Measurements from ENCODE around the gene WDR4. TPM values are rescaled to one million over a fixed set of nuclear protein-coding genes. Genes with fewer than 3 reads are reported as not detected.

Gene WDR4
- total and polyA plus RNA-seq, 9 of the 15 experiments (the other 6 are each of a cell fraction or from before 2014, with no cell fraction given): 5.4 to 95.4 (median 32.1) TPM

GRCh38 chr21:42848932-42849758 is 30.2 kb downstream of the WDR4 start:
- DNase-seq (ENCODE audit: extremely low read depth in 1 of 4, low spot score in 3 of 4): no peak
- no peaks in the 10 kb centered on the region for H3K9me3 ChIP-seq (replicated peaks; ENCODE audit: control insufficient read depth, insufficient read depth, low read depth, low read length)
- ChIA-PET CTCF (ENCODE audit: low intra/inter-chr PET ratio) (no interaction called here), POLR2A (interaction anchor here (0.7 kb wide), 1 partner anchor 17 kb away, joined by 6 read pairs; no protein-coding TSS in a partner anchor)
- peaks cover 3% of the 10 kb centered on the region for H3K9me1 ChIP-seq (ENCODE audit: control insufficient read depth, insufficient read depth, low read length)
- no peaks in the 10 kb centered on the region for H3K27me3 ChIP-seq (ENCODE audit: control insufficient read depth in 2 of 2, insufficient read depth in 2 of 2, low read length in 2 of 2)
- 93% methylated on average over 49 of the region's 54 CpGs for WGBS (ENCODE audit: insufficient coverage, low coverage, missing lambda C conversion rate)
- no peak for ATAC-seq
- BruUV-seq (replicated peaks): no TSS peak
- in situ Hi-C loops (cut with MboI): no loop called here
- intact Hi-C loops (cut with micrococcal nuclease): no loop called here
- FAIRE-seq: no peak
- no peak overlapping the region for H3K27ac ChIP-seq (ENCODE audit: extremely low read depth, low read depth, low read length)
- no peak overlapping the region for H2AFZ ChIP-seq (ENCODE audit: low read depth, low read length)
- H3K79me2 ChIP-seq (ENCODE audit: control insufficient read depth, insufficient read depth, low read length): peaks cover 66% of the 10 kb centered on the region
- H3K4me1 ChIP-seq (replicated peaks in 1 of 2; ENCODE audit: control insufficient read depth in 2 of 2, insufficient read depth in 2 of 2, low read length in 2 of 2): peaks cover 0 to 32% of the 10 kb centered on the region in 2 experiments; a peak in 1 of 5 replicates
- peaks cover 15% of the 10 kb centered on the region; the same call in 1 of the 2 replicates for H4K20me1 ChIP-seq (replicated peaks; ENCODE audit: control insufficient read depth, insufficient read depth, low read length)
- H3K9ac ChIP-seq (ENCODE audit: insufficient read depth in 1 of 2, low read depth in 2 of 2, low read length in 2 of 2): no peak overlapping the region
- H3K4me3 ChIP-seq: no peak overlapping the region
- H3K36me3 ChIP-seq (ENCODE audit: control insufficient read depth, insufficient read depth, low read length): peaks cover 98% of the 10 kb centered on the region
- no peak overlapping the region for H3K4me2 ChIP-seq (ENCODE audit: insufficient read depth, low read length)
- TF ChIP-seq PTTG1 (tag; IDR thresholded peaks at IDR 0.05; ENCODE audit: low read depth) (no peak), SMC3 (conservative IDR thresholded peaks at IDR 0.05; ENCODE audit: insufficient read depth, low read depth, low read length) (no peak), ARID1B (IDR thresholded peaks at IDR 0.05) (no peak), SRF (CRISPR knock-in tag; IDR thresholded peaks at IDR 0.05) (no peak), KLF10 (CRISPR knock-in tag; IDR thresholded peaks at IDR 0.05) (no peak), STAT5A (IDR thresholded peaks at IDR 0.05; ENCODE audit: borderline replicate concordance, low read length) (0 out of 2 replicates have a peak, but pooled peaks have one; percentile 26), MAX (CRISPR knock-in tag; IDR thresholded peaks at IDR 0.05) (0 out of 2 replicates have a peak, but pooled peaks have one; percentile 10), ZNF3 (CRISPR knock-in tag; IDR thresholded peaks at IDR 0.05) (no peak), RBFOX2 (IDR thresholded peaks at IDR 0.05; ENCODE audit: low read depth, low read length) (0 out of 2 replicates have a peak, but pooled peaks have one; percentile 6), ZBTB33 (CRISPR knock-in tag; IDR thresholded peaks at IDR 0.05) (peak; percentile 55; the same call in 1 of the 2 replicates), ZC3H8 (IDR thresholded peaks at IDR 0.05) (no peak), AFF1 (IDR thresholded peaks at IDR 0.05; ENCODE audit: low read depth in 1 of 2, partially characterized antibody in 2 of 2) (no peak), ZNF778 (CRISPR knock-in tag; IDR thresholded peaks at IDR 0.05) (no peak), POLR2G (IDR thresholded peaks at IDR 0.05; ENCODE audit: low read depth, low read length) (peak; percentile 55), SRSF9 (IDR thresholded peaks at IDR 0.05; ENCODE audit: borderline replicate concordance, low read depth, low read length) (no peak), SRSF1 (IDR thresholded peaks at IDR 0.05; ENCODE audit: low read depth, low read length) (no peak)
